Measurements from ENCODE around the gene EXOC6B.

The EXOC6B gene

GRCh38 chr2:72347081-72347480 lies 478.8 kb downstream of the EXOC6B start:
- H3K27me3 ChIP-seq (ENCODE audit: insufficient read depth, insufficient read length) = no peaks in the 10 kb centered on the region
- TF ChIP-seq YY1 (IDR thresholded peaks at IDR 0.05; ENCODE audit: insufficient read depth, insufficient read length) (no peak), SUZ12 (IDR thresholded peaks at IDR 0.05; ENCODE audit: extremely low read depth, insufficient read depth, insufficient read length) (no peak)

GRCh38 chr2:72341639-72342038 lies 484.2 kb downstream of the EXOC6B start:
- Histone ChIP-seq H3K9ac (ENCODE audit: insufficient read length, low read depth) (no peak overlapping the region), H3K4me3 (ENCODE audit: insufficient read length, low read depth) (no peak overlapping the region), H3K27me3 (ENCODE audit: insufficient read depth, insufficient read length) (no peaks in the 10 kb centered on the region), H3K9me3 (ENCODE audit: insufficient read depth, low read length) (no peaks in the 10 kb centered on the region), H3K4me1 (ENCODE audit: insufficient read depth, insufficient read length) (no peaks in the 10 kb centered on the region), H3K36me3 (ENCODE audit: insufficient read depth, insufficient read length, low read length) (no peaks in the 10 kb centered on the region)
- no peak for TF ChIP-seq SUZ12 (IDR thresholded peaks at IDR 0.05; ENCODE audit: extremely low read depth, insufficient read depth, insufficient read length)
- TF ChIP-seq ZNF274 (IDR thresholded peaks at IDR 0.05; ENCODE audit: low read depth, low read length) = no peak
- TF ChIP-seq YY1 (IDR thresholded peaks at IDR 0.05; ENCODE audit: insufficient read depth, insufficient read length) = no peak
- DNase-seq (ENCODE audit: low read depth, low spot score) = no peak

More at GRCh38 chr2:72347081-72347480, 478.8 kb downstream of the EXOC6B start:
- no peak overlapping the region for H3K4me3 ChIP-seq (ENCODE audit: insufficient read length, low read depth)
- H3K9ac ChIP-seq (ENCODE audit: insufficient read length, low read depth) = no peak overlapping the region
- no peaks in the 10 kb centered on the region for H3K4me1 ChIP-seq (ENCODE audit: insufficient read depth, insufficient read length)
- H3K36me3 ChIP-seq (ENCODE audit: insufficient read depth, insufficient read length, low read length) = no peaks in the 10 kb centered on the region
- no peaks in the 10 kb centered on the region for H3K9me3 ChIP-seq (ENCODE audit: insufficient read depth, low read length)
- DNase-seq (ENCODE audit: low read depth, low spot score) = no peak

GRCh38 chr2:72340665-72341064 lies 485.2 kb downstream of the EXOC6B start:
- H3K9me3 ChIP-seq (ENCODE audit: insufficient read depth, low read length) = no peaks in the 10 kb centered on the region
- no peaks in the 10 kb centered on the region for H3K27me3 ChIP-seq (ENCODE audit: insufficient read depth, insufficient read length)
- TF ChIP-seq ZNF274 (IDR thresholded peaks at IDR 0.05; ENCODE audit: low read depth, low read length) (no peak), YY1 (IDR thresholded peaks at IDR 0.05; ENCODE audit: insufficient read depth, insufficient read length) (no peak), SUZ12 (IDR thresholded peaks at IDR 0.05; ENCODE audit: extremely low read depth, insufficient read depth, insufficient read length) (no peak)
- H3K4me1 ChIP-seq (ENCODE audit: insufficient read depth, insufficient read length) = no peaks in the 10 kb centered on the region
- DNase-seq (ENCODE audit: low read depth, low spot score) = no peak
- no peaks in the 10 kb centered on the region for H3K36me3 ChIP-seq (ENCODE audit: insufficient read depth, insufficient read length, low read length)
- H3K4me3 ChIP-seq (ENCODE audit: insufficient read length, low read depth) = no peak overlapping the region
- no peak overlapping the region for H3K9ac ChIP-seq (ENCODE audit: insufficient read length, low read depth)

- no peak overlapping the region for H3K9ac ChIP-seq (ENCODE audit: insufficient read length, low read depth)
- no peak for TF ChIP-seq SUZ12 (IDR thresholded peaks at IDR 0.05; ENCODE audit: extremely low read depth, insufficient read depth, insufficient read length)
- no peak for TF ChIP-seq ZNF274 (IDR thresholded peaks at IDR 0.05; ENCODE audit: low read depth, low read length)
- no peak for TF ChIP-seq YY1 (IDR thresholded peaks at IDR 0.05; ENCODE audit: insufficient read depth, insufficient read length)
These were observed 487.8 kb downstream of the EXOC6B start for GRCh38 chr2:72338076-72338475.

GRCh38 chr2:72332720-72333119 lies 493.1 kb downstream of the EXOC6B start:
- no peak overlapping the region for H3K4me3 ChIP-seq (ENCODE audit: insufficient read length, low read depth)
- H3K9me3 ChIP-seq (ENCODE audit: insufficient read depth, low read length) = no peaks in the 10 kb centered on the region
- no peak for DNase-seq (ENCODE audit: low read depth, low spot score)
- no peaks in the 10 kb centered on the region for H3K4me1 ChIP-seq (ENCODE audit: insufficient read depth, insufficient read length)
- TF ChIP-seq ZNF274 (IDR thresholded peaks at IDR 0.05; ENCODE audit: low read depth, low read length) (no peak), SUZ12 (IDR thresholded peaks at IDR 0.05; ENCODE audit: extremely low read depth, insufficient read depth, insufficient read length) (no peak), YY1 (IDR thresholded peaks at IDR 0.05; ENCODE audit: insufficient read depth, insufficient read length) (no peak)
- no peaks in the 10 kb centered on the region for H3K27me3 ChIP-seq (ENCODE audit: insufficient read depth, insufficient read length)
- no peaks in the 10 kb centered on the region for H3K36me3 ChIP-seq (ENCODE audit: insufficient read depth, insufficient read length, low read length)
- no peak overlapping the region for H3K9ac ChIP-seq (ENCODE audit: insufficient read length, low read depth)

More at GRCh38 chr2:72338076-72338475, 487.8 kb downstream of the EXOC6B start:
- Histone ChIP-seq H3K9me3 (ENCODE audit: insufficient read depth, low read length) (no peaks in the 10 kb centered on the region), H3K4me1 (ENCODE audit: insufficient read depth, insufficient read length) (no peaks in the 10 kb centered on the region), H3K27me3 (ENCODE audit: insufficient read depth, insufficient read length) (no peaks in the 10 kb centered on the region), H3K36me3 (ENCODE audit: insufficient read depth, insufficient read length, low read length) (no peaks in the 10 kb centered on the region), H3K4me3 (ENCODE audit: insufficient read length, low read depth) (no peak overlapping the region)
- no peak for DNase-seq (ENCODE audit: low read depth, low spot score)

- DNase-seq (ENCODE audit: low read depth, low spot score) = peak; percentile 8
- Histone ChIP-seq H3K36me3 (ENCODE audit: insufficient read depth, insufficient read length, low read length) (no peaks in the 10 kb centered on the region), H3K9ac (ENCODE audit: insufficient read length, low read depth) (no peak overlapping the region), H3K9me3 (ENCODE audit: insufficient read depth, low read length) (no peaks in the 10 kb centered on the region), H3K27me3 (ENCODE audit: insufficient read depth, insufficient read length) (no peaks in the 10 kb centered on the region), H3K4me3 (ENCODE audit: insufficient read length, low read depth) (no peak overlapping the region), H3K4me1 (ENCODE audit: insufficient read depth, insufficient read length) (no peaks in the 10 kb centered on the region)
- TF ChIP-seq SUZ12 (IDR thresholded peaks at IDR 0.05; ENCODE audit: extremely low read depth, insufficient read depth, insufficient read length) (no peak), YY1 (IDR thresholded peaks at IDR 0.05; ENCODE audit: insufficient read depth, insufficient read length) (no peak), ZNF274 (IDR thresholded peaks at IDR 0.05; ENCODE audit: low read depth, low read length) (no peak)
These were observed 495.2 kb downstream of the EXOC6B start for GRCh38 chr2:72330652-72331051.

GRCh38 chr2:72326759-72327158 lies 499.1 kb downstream of the EXOC6B start:
- Histone ChIP-seq H3K36me3 (ENCODE audit: insufficient read depth, insufficient read length, low read length) (no peaks in the 10 kb centered on the region), H3K9me3 (ENCODE audit: insufficient read depth, low read length) (no peaks in the 10 kb centered on the region), H3K9ac (ENCODE audit: insufficient read length, low read depth) (no peak overlapping the region), H3K4me1 (ENCODE audit: insufficient read depth, insufficient read length) (no peaks in the 10 kb centered on the region), H3K27me3 (ENCODE audit: insufficient read depth, insufficient read length) (no peaks in the 10 kb centered on the region), H3K4me3 (ENCODE audit: insufficient read length, low read depth) (no peak overlapping the region)
- TF ChIP-seq SUZ12 (IDR thresholded peaks at IDR 0.05; ENCODE audit: extremely low read depth, insufficient read depth, insufficient read length) = no peak
- TF ChIP-seq YY1 (IDR thresholded peaks at IDR 0.05; ENCODE audit: insufficient read depth, insufficient read length) = no peak
- DNase-seq (ENCODE audit: low read depth, low spot score) = no peak

Data from NT2/D1 (cell line).